HK-2 (cell line): ENCODE results near the gene FOXJ2.
"Not testable (repeated sequence)": the region's sequence is repeated elsewhere in the genome, so short reads cannot be mapped to it uniquely, and the experiment has no call there.

Source experiments
- DNase-seq: peaks from one replicate; pipeline ENCODE4 v3.0.0-alpha.2; 2018; ENCODE audit not compliant: unreplicated experiment

Gene FOXJ2

GRCh38 chr12:8032242-8033152 lies at the start of gene FOXJ2:
Gene FOXJ2, plus strand, starts transcription at chr12:8032716. Its CDS starts 7,117 bp downstream, at chr12:8039833.
- peak; percentile 71 for DNase-seq

- DNase-seq: not testable (repeated sequence)
These were observed 49.5 kb upstream of the FOXJ2 start for GRCh38 chr12:7983019-7983418.

GRCh38 chr12:7983460-7983859 lies 49.1 kb upstream of the FOXJ2 start:
- not testable (repeated sequence) for DNase-seq

- no peak for DNase-seq
These were observed 47.6 kb upstream of the FOXJ2 start for GRCh38 chr12:7984900-7985299.

GRCh38 chr12:7985802-7986418 lies 46.6 kb upstream of the FOXJ2 start:
- no peak for DNase-seq

GRCh38 chr12:7989827-7990491 lies 42.6 kb upstream of the FOXJ2 start:
- DNase-seq: no peak

GRCh38 chr12:7991535-7991934 lies 41.0 kb upstream of the FOXJ2 start:
- no peak for DNase-seq

- no peak for DNase-seq
These were observed 37.7 kb upstream of the FOXJ2 start for GRCh38 chr12:7994731-7995205.

- peak; percentile 61 for DNase-seq
These were observed 37.1 kb upstream of the FOXJ2 start for GRCh38 chr12:7995266-7995963.

GRCh38 chr12:8000827-8001226 lies 31.7 kb upstream of the FOXJ2 start:
- DNase-seq: not testable (repeated sequence)

- not testable (repeated sequence) for DNase-seq
These were observed 31.0 kb upstream of the FOXJ2 start for GRCh38 chr12:8001496-8001895.

- not testable (repeated sequence) for DNase-seq
These were observed 27.6 kb upstream of the FOXJ2 start for GRCh38 chr12:8004897-8005296.

- DNase-seq: no peak
These were observed 21.2 kb upstream of the FOXJ2 start for GRCh38 chr12:8011331-8011730.

- no peak for DNase-seq
These were observed 19.7 kb upstream of the FOXJ2 start for GRCh38 chr12:8012651-8013309.

- no peak for DNase-seq
These were observed 17.7 kb upstream of the FOXJ2 start for GRCh38 chr12:8014836-8015235.

- DNase-seq: not testable (repeated sequence)
These were observed 14.3 kb upstream of the FOXJ2 start for GRCh38 chr12:8018213-8018612.

- DNase-seq: no peak
These were observed 13.6 kb upstream of the FOXJ2 start for GRCh38 chr12:8018666-8019581.

GRCh38 chr12:8026291-8026900 lies 6.1 kb upstream of the FOXJ2 start:
- peak; percentile 96 for DNase-seq

GRCh38 chr12:8027856-8028255 lies 4.7 kb upstream of the FOXJ2 start:
- no peak for DNase-seq

GRCh38 chr12:8028267-8028666 lies 4.2 kb upstream of the FOXJ2 start:
- DNase-seq: no peak
